ENCODE measurements around the gene SPATA18.

GRCh38 chr4:52032005-52032404 lies 19.1 kb upstream of the SPATA18 start:
- no peak for TF ChIP-seq EGR1 (IDR thresholded peaks at IDR 0.05; ENCODE audit: low read depth in 2 of 2)
- TF ChIP-seq CTCF (IDR thresholded peaks at IDR 0.05; ENCODE audit: low read depth, low read length, missing input control) = no peak
- TF ChIP-seq, protein P1, sequence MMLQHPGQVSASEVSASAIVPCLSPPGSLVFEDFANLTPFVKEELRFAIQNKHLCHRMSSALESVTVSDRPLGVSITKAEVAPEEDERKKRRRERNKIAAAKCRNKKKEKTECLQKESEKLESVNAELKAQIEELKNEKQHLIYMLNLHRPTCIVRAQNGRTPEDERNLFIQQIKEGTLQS (IDR thresholded peaks at IDR 0.05) = no peak
- no peak for TF ChIP-seq TAF1 (conservative IDR thresholded peaks at IDR 0.05)
- no peak for TF ChIP-seq RAD21 (IDR thresholded peaks at IDR 0.05)
- TF ChIP-seq, protein P2, sequence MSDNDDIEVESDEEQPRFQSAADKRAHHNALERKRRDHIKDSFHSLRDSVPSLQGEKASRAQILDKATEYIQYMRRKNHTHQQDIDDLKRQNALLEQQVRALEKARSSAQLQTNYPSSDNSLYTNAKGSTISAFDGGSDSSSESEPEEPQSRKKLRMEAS (IDR thresholded peaks at IDR 0.05) = no peak
- no peak for TF ChIP-seq SP1 (IDR thresholded peaks at IDR 0.05)
- TF ChIP-seq YY1 (IDR thresholded peaks at IDR 0.05) = no peak
- no peak for TF ChIP-seq JUND (IDR thresholded peaks at IDR 0.05)
- no peak for TF ChIP-seq REST (IDR thresholded peaks at IDR 0.05)
- no peak for TF ChIP-seq HNF4G (IDR thresholded peaks at IDR 0.05)
- TF ChIP-seq GABPA (IDR thresholded peaks at IDR 0.05 in 1 of 2, conservative IDR thresholded peaks at IDR 0.05 in 1 of 2) = no peak
